HUES64 (cell line): ENCODE results near the gene C2CD4C.

ENCODE experiments used
- H3K27ac ChIP-seq: 2 replicates; pipeline ENCODE4 v1.7.0; 2013; ENCODE audit warnings: low read depth, low read length, inconsistent platforms
- H3K27me3 ChIP-seq: 2 replicates; pipeline ENCODE4 v1.6.1; 2013; ENCODE audit warnings: mild to moderate bottlenecking, low read length; ENCODE audit not compliant: insufficient read depth
- H3K36me3 ChIP-seq: 2 replicates; pipeline ENCODE4 v1.6.1; 2013; ENCODE audit warnings: mild to moderate bottlenecking, low read length; ENCODE audit not compliant: insufficient read depth
- H3K4me1 ChIP-seq: 2 replicates; pipeline ENCODE4 v1.6.1; 2013; ENCODE audit warnings: mild to moderate bottlenecking, low read length, moderate library complexity; ENCODE audit not compliant: insufficient read depth
- H3K4me3 ChIP-seq: 2 replicates; pipeline ENCODE4 v1.5.1; 2013; ENCODE audit warnings: mild to moderate bottlenecking, low read length, moderate library complexity
- H3K9ac ChIP-seq: 2 replicates; pipeline ENCODE4 v1.6.1; 2013; ENCODE audit warnings: mild to moderate bottlenecking, low read depth, low read length
- H3K9me3 ChIP-seq: 2 replicates; pipeline ENCODE4 v1.6.1; 2013; ENCODE audit warnings: low read depth, low read length; ENCODE audit not compliant: insufficient read depth
- WGBS: fragments of 150-250, 120-280 bp; methylation state at CpG from one replicate; pipeline ENCODE4 v1.1.7; 2013; ENCODE audit warnings: missing lambda C conversion rate; 5-methylcytosine and 5-hydroxymethylcytosine counted together

C2CD4C gene

GRCh38 chr19:405121-405965, 3.6 kb downstream of the C2CD4C start:
- no peaks in the 10 kb centered on the region for H3K9me3 ChIP-seq
- H3K27me3 ChIP-seq = peaks cover 13% of the 10 kb centered on the region
- H3K4me1 ChIP-seq = peaks cover 7% of the 10 kb centered on the region
- WGBS = 83% methylated on average over 29 of the region's 29 CpGs
- H3K36me3 ChIP-seq = no peaks in the 10 kb centered on the region
- H3K27ac ChIP-seq = no peak overlapping the region
- H3K4me3 ChIP-seq = no peak overlapping the region
- no peak overlapping the region for H3K9ac ChIP-seq

DNA sequence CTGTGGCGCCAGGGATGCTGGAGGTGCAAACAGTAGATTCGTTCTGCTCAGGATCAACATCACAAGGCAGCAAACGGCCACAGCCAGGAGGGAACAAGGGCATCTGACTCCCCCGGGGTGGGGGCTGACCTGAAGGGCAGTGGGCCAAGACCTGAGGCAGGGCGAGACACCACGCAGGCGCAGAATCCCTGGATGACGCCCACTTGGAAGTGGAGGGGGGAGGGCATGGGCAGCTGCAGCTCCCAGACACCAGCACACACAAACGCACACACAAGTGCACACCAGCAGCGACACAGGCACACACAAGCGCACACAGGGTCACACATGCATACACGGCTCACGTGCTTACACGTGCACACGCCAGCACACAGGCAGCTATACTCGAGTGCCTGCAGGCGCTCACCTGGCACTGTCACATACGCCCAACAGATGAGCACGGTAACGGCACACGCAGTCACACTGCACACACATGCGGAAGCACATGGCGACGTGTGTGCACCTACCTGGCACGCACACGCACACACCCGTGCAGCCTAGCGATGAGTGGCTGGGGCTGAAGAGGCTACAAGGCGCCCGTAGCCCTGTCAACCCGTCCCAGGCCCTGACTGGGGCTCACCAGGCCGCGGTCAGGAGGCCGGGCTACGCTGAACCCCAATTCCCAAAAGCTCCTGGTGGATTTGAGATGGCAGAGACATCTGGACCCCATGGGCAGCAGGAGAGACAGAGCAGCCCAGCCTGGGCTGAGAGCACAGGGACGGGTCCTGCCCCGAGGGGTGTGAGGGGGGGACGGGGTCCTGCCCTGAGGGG, 5.5 kb downstream of the C2CD4C start:
- Histone ChIP-seq H3K9ac (no peak overlapping the region), H3K4me3 (no peak overlapping the region), H3K27me3 (no peaks in the 10 kb centered on the region), H3K4me1 (no peaks in the 10 kb centered on the region), H3K9me3 (no peaks in the 10 kb centered on the region), H3K27ac (no peak overlapping the region), H3K36me3 (no peaks in the 10 kb centered on the region)
- 91% methylated on average over 35 of the region's 38 CpGs for WGBS

DNA sequence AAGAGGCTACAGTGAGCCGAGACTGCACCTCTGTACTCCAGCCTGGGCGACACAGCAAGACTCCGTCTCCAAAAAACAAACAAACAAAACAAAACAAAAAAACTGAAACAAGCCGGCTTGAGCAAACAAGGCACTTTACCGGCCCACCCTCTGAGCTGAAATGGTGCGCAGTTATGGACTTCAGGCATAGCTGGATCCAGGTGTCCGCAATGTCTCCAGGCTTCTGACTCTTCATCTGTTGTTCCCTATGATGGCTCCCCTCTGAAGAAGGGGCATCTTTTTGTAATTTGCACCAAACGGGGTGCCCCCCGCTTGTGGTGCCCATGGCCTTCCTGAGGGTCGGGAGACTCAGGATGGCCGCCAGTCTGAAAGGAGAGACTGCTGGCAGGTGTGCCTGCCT, 6.2 kb downstream of the C2CD4C start:
- no peaks in the 10 kb centered on the region for H3K4me1 ChIP-seq
- no peaks in the 10 kb centered on the region for H3K36me3 ChIP-seq
- H3K9ac ChIP-seq = no peak overlapping the region
- H3K9me3 ChIP-seq = no peaks in the 10 kb centered on the region
- no peak overlapping the region for H3K4me3 ChIP-seq
- WGBS = 90% methylated on average over 11 of the region's 11 CpGs
- H3K27ac ChIP-seq = no peak overlapping the region
- H3K27me3 ChIP-seq = no peaks in the 10 kb centered on the region

- WGBS = 71% methylated on average over 38 of the region's 38 CpGs
- Histone ChIP-seq H3K36me3 (no peaks in the 10 kb centered on the region), H3K27me3 (no peaks in the 10 kb centered on the region), H3K9ac (no peak overlapping the region), H3K9me3 (no peaks in the 10 kb centered on the region), H3K27ac (no peak overlapping the region), H3K4me1 (no peaks in the 10 kb centered on the region), H3K4me3 (no peak overlapping the region)
Measured at GRCh38 chr19:401866-402511, 7.0 kb downstream of the C2CD4C start.

GRCh38 chr19:400976-401865, 7.7 kb downstream of the C2CD4C start:
- 90% methylated on average over 43 of the region's 43 CpGs for WGBS
- no peaks in the 10 kb centered on the region for H3K27me3 ChIP-seq
- no peaks in the 10 kb centered on the region for H3K9me3 ChIP-seq
- no peaks in the 10 kb centered on the region for H3K4me1 ChIP-seq
- H3K27ac ChIP-seq = no peak overlapping the region
- H3K9ac ChIP-seq = no peak overlapping the region
- no peaks in the 10 kb centered on the region for H3K36me3 ChIP-seq
- no peak overlapping the region for H3K4me3 ChIP-seq

- Histone ChIP-seq H3K9ac (no peak overlapping the region), H3K36me3 (no peaks in the 10 kb centered on the region), H3K27ac (no peak overlapping the region), H3K4me1 (no peaks in the 10 kb centered on the region), H3K9me3 (peaks cover 4% of the 10 kb centered on the region), H3K27me3 (no peaks in the 10 kb centered on the region), H3K4me3 (no peak overlapping the region)
- 94% methylated on average over 9 of the region's 9 CpGs for WGBS
Measured at GRCh38 chr19:399370-399769, 9.6 kb downstream of the C2CD4C start.

- Histone ChIP-seq H3K4me3 (no peak overlapping the region), H3K4me1 (no peaks in the 10 kb centered on the region), H3K9me3 (peaks cover 4% of the 10 kb centered on the region), H3K36me3 (no peaks in the 10 kb centered on the region), H3K9ac (no peak overlapping the region), H3K27me3 (no peaks in the 10 kb centered on the region), H3K27ac (no peak overlapping the region)
- WGBS = 89% methylated on average over 17 of the region's 17 CpGs
Measured at GRCh38 chr19:398719-399118, 10.2 kb downstream of the C2CD4C start.

GRCh38 chr19:397941-398706, 10.8 kb downstream of the C2CD4C start:
- H3K9ac ChIP-seq = no peak overlapping the region
- no peaks in the 10 kb centered on the region for H3K36me3 ChIP-seq
- no peaks in the 10 kb centered on the region for H3K4me1 ChIP-seq
- no peaks in the 10 kb centered on the region for H3K27me3 ChIP-seq
- 94% methylated on average over 31 of the region's 31 CpGs for WGBS
- peaks cover 4% of the 10 kb centered on the region for H3K9me3 ChIP-seq
- no peak overlapping the region for H3K4me3 ChIP-seq
- H3K27ac ChIP-seq = no peak overlapping the region

- Histone ChIP-seq H3K4me3 (no peak overlapping the region), H3K9me3 (peaks cover 4% of the 10 kb centered on the region), H3K36me3 (no peaks in the 10 kb centered on the region), H3K27me3 (no peaks in the 10 kb centered on the region), H3K27ac (no peak overlapping the region), H3K4me1 (no peaks in the 10 kb centered on the region), H3K9ac (no peak overlapping the region)
- 90% methylated on average over 18 of the region's 18 CpGs for WGBS
Measured at GRCh38 chr19:397321-397720, 11.6 kb downstream of the C2CD4C start.

- Histone ChIP-seq H3K4me3 (no peak overlapping the region), H3K27me3 (no peaks in the 10 kb centered on the region), H3K36me3 (no peaks in the 10 kb centered on the region), H3K4me1 (no peaks in the 10 kb centered on the region), H3K9ac (no peak overlapping the region), H3K27ac (no peak overlapping the region), H3K9me3 (peaks cover 4% of the 10 kb centered on the region)
- WGBS = 82% methylated on average over 5 of the region's 5 CpGs
Measured at GRCh38 chr19:395467-395866, 13.5 kb downstream of the C2CD4C start.
